ENCODE results near the gene RAB22A. TPM values are rescaled to one million over a fixed set of nuclear protein-coding genes. Genes with fewer than 3 reads are reported as not detected.

The RAB22A gene
- total and polyA plus RNA-seq, 9 of the 15 experiments (the other 6 are each of a cell fraction or from before 2014, with no cell fraction given) = 1.1 to 8.0 (median 6.7) TPM

- 0 out of 2 replicates have a peak, but pooled peaks have one; percentile 57 for TF ChIP-seq ATF6 (CRISPR knock-in tag; IDR thresholded peaks at IDR 0.05)
- no peak for TF ChIP-seq KAT8 (IDR thresholded peaks at IDR 0.05; ENCODE audit: low read depth)
- no peak for TF ChIP-seq ZNF407 (IDR thresholded peaks at IDR 0.05; ENCODE audit: low read depth)
- TF ChIP-seq CREM (IDR thresholded peaks at IDR 0.05; ENCODE audit: low read depth) = peak; percentile 80
- TF ChIP-seq SLC30A9 (CRISPR knock-in tag; IDR thresholded peaks at IDR 0.05) = no peak
- TF ChIP-seq CXXC5 (CRISPR knock-in tag; IDR thresholded peaks at IDR 0.05) = peak; percentile 100
- TF ChIP-seq TSHZ1 (CRISPR knock-in tag; IDR thresholded peaks at IDR 0.05) = no peak
- no peak for TF ChIP-seq FOXJ2 (tag; IDR thresholded peaks at IDR 0.05)
- TF ChIP-seq HNRNPUL1 (IDR thresholded peaks at IDR 0.05; ENCODE audit: low read length) = no peak
Observed at GRCh38 chr20:58388882-58389323, 79.4 kb downstream of the RAB22A start, which contains the start of gene VAPB (continued).
